Vagina (tissue), 2 donors: ENCODE data around the gene CNST.
"Not testable (repeated sequence)": the region's sequence is repeated elsewhere in the genome, so short reads cannot be mapped to it uniquely, and the experiment has no call there.

Experiments used
- POLR2A ChIP-seq, 2 donors: fragments of 450-650 bp; IDR thresholded peaks; one replicate each; pipeline ENCODE4 v1.6.1; 2017; ENCODE audit warnings: antibody characterized with exemption in 2 of 2, mild to moderate bottlenecking in 2 of 2, moderate library complexity in 2 of 2
- TF ChIP-seq, protein P1 (sequence below), 3 experiments: fragments of 450-650 bp in 2 of 3; fragments of 200-600 bp in 1 of 3; sonication (generic) in 1 of 3; IDR thresholded peaks; one replicate each; pipeline ENCODE4 v1.5.1; 2017 to 2019; ENCODE audit warnings: antibody characterized with exemption in 3 of 3, mild to moderate bottlenecking in 2 of 3, moderate library complexity in 2 of 3

GRCh38 chr1:246634659-246635058 is 68.4 kb downstream of the CNST start:
- TF ChIP-seq, protein P1, sequence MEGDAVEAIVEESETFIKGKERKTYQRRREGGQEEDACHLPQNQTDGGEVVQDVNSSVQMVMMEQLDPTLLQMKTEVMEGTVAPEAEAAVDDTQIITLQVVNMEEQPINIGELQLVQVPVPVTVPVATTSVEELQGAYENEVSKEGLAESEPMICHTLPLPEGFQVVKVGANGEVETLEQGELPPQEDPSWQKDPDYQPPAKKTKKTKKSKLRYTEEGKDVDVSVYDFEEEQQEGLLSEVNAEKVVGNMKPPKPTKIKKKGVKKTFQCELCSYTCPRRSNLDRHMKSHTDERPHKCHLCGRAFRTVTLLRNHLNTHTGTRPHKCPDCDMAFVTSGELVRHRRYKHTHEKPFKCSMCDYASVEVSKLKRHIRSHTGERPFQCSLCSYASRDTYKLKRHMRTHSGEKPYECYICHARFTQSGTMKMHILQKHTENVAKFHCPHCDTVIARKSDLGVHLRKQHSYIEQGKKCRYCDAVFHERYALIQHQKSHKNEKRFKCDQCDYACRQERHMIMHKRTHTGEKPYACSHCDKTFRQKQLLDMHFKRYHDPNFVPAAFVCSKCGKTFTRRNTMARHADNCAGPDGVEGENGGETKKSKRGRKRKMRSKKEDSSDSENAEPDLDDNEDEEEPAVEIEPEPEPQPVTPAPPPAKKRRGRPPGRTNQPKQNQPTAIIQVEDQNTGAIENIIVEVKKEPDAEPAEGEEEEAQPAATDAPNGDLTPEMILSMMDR (IDR thresholded peaks at IDR 0.05), result not testable (repeated sequence)
- not testable (repeated sequence) for TF ChIP-seq POLR2A (IDR thresholded peaks at IDR 0.05)
